ENCODE measurements around the gene CHCHD6. TPM values are rescaled to one million over a fixed set of nuclear protein-coding genes. Genes with fewer than 3 reads are reported as not detected.

The CHCHD6 gene
- total RNA-seq, 1 donor from 2014 or later, result 31.0 TPM

DNA sequence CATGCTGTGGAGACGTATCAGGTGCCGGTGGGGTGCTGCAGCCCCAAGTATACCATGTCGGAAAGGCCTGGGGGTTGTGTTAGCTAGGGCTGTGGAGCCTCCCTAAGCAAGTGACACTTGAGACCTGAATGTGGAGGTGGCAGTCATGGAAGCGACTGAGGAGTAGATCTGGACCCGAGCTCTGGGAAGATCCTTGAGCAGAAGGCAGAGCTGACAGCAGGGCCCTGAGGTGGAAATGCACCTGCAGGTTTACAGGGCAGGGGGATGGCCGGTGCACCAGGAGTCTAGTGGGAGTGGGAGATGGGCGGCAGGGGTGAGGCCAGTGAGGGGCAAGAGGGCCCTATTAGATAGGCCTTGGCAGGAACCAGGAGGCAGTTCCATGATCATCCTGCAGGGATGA, 187.1 kb downstream of the CHCHD6 start:
- no peaks in the 10 kb centered on the region for H3K9me3 Mint-ChIP-seq
- H3K4me3 Mint-ChIP-seq, result no peak overlapping the region
- peaks cover 9% of the 10 kb centered on the region for H3K27me3 Mint-ChIP-seq (ENCODE audit: low read depth)
- H3K27ac Mint-ChIP-seq, result no peak overlapping the region
- H3K4me1 Mint-ChIP-seq, result peaks cover 12% of the 10 kb centered on the region
- H3K36me3 Mint-ChIP-seq, result no peaks in the 10 kb centered on the region
- DNase-seq (ENCODE audit: low spot score in 2 of 2, unreplicated experiment in 2 of 2), result no peak
- TF ChIP-seq, protein P1, sequence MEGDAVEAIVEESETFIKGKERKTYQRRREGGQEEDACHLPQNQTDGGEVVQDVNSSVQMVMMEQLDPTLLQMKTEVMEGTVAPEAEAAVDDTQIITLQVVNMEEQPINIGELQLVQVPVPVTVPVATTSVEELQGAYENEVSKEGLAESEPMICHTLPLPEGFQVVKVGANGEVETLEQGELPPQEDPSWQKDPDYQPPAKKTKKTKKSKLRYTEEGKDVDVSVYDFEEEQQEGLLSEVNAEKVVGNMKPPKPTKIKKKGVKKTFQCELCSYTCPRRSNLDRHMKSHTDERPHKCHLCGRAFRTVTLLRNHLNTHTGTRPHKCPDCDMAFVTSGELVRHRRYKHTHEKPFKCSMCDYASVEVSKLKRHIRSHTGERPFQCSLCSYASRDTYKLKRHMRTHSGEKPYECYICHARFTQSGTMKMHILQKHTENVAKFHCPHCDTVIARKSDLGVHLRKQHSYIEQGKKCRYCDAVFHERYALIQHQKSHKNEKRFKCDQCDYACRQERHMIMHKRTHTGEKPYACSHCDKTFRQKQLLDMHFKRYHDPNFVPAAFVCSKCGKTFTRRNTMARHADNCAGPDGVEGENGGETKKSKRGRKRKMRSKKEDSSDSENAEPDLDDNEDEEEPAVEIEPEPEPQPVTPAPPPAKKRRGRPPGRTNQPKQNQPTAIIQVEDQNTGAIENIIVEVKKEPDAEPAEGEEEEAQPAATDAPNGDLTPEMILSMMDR (IDR thresholded peaks at IDR 0.05; ENCODE audit: unreplicated experiment), result no peak

DNA sequence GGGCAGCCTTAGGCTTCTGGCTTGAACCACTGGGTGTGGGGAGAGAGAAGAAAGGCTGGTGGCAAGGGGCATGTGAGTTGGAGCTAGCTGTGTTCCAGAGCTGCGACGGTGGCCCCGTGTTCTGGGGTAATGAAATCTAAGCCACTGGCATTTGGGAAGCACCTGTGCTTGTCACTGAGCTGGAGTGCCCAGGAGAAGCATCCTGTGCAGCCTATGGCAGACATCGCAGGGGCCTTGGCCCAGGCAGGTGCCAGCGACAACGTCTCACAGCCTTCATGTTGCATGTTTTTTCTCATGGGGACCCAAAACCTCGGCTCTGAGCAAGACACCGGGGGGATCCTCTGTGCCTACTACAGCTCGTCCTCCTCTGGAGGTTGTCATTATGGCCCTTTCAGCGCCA, 187.8 kb downstream of the CHCHD6 start:
- DNase-seq (ENCODE audit: low spot score in 2 of 2, unreplicated experiment in 2 of 2), result no peak
- H3K27me3 Mint-ChIP-seq (ENCODE audit: low read depth), result peaks cover 6% of the 10 kb centered on the region
- TF ChIP-seq, protein P1 (IDR thresholded peaks at IDR 0.05; ENCODE audit: unreplicated experiment), result no peak
- H3K4me1 Mint-ChIP-seq, result peaks cover 13% of the 10 kb centered on the region
- H3K36me3 Mint-ChIP-seq, result no peaks in the 10 kb centered on the region
- H3K9me3 Mint-ChIP-seq, result no peaks in the 10 kb centered on the region
- H3K27ac Mint-ChIP-seq, result no peak overlapping the region
- no peak overlapping the region for H3K4me3 Mint-ChIP-seq

DNA sequence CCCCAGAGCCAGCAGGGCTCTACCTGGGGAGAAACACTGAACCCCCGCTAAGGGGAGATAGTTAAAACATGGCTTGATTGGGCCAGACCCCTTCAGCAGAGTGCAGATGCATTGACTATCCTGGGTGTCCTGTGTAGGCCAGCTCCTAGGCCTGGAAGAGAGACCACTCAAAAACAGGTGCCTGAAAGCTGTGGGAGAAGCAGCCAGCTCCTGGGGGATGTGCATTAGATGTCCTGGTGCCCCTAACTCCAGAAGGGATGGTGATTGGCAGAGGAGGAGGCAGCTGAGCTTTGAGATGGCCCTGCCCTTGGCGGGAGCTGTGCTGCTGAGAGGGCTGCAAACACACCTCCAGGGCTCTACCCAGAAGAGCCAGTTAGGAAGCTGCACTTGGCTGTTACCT, 189.6 kb downstream of the CHCHD6 start:
- Mint-ChIP-seq H3K9me3 (no peaks in the 10 kb centered on the region), H3K27me3 (ENCODE audit: low read depth) (peaks cover 6% of the 10 kb centered on the region), H3K4me3 (no peak overlapping the region), H3K36me3 (no peaks in the 10 kb centered on the region), H3K4me1 (peaks cover 13% of the 10 kb centered on the region), H3K27ac (no peak overlapping the region)
- TF ChIP-seq, protein P1 (IDR thresholded peaks at IDR 0.05; ENCODE audit: unreplicated experiment), result no peak
- DNase-seq (ENCODE audit: low spot score in 2 of 2, unreplicated experiment in 2 of 2), result no peak

DNA sequence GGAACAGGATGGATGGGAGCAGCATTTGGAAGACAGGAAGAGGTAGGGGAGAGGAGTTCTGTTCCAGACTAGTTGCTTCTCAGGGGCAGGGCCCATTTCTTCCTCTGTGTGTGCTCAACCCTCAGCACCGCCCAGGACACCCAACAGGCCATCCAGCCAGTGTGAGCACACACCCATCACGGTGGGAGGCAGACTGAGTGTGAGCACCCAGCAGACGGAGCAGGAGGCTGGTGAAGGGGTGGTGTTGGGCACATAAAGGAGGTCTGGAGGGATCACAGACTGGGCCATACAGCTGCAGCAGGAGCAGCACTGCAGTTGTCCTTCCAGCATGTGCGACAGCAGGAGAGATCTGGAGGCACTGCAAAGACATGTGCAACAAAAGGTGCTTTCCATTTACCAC, 190.4 kb downstream of the CHCHD6 start:
- TF ChIP-seq, protein P1 (IDR thresholded peaks at IDR 0.05; ENCODE audit: unreplicated experiment), result no peak
- DNase-seq (ENCODE audit: low spot score in 2 of 2, unreplicated experiment in 2 of 2), result no peak
- Mint-ChIP-seq H3K27ac (no peak overlapping the region), H3K27me3 (ENCODE audit: low read depth) (peaks cover 6% of the 10 kb centered on the region), H3K9me3 (no peaks in the 10 kb centered on the region), H3K36me3 (no peaks in the 10 kb centered on the region), H3K4me1 (peaks cover 13% of the 10 kb centered on the region), H3K4me3 (no peak overlapping the region)

DNA sequence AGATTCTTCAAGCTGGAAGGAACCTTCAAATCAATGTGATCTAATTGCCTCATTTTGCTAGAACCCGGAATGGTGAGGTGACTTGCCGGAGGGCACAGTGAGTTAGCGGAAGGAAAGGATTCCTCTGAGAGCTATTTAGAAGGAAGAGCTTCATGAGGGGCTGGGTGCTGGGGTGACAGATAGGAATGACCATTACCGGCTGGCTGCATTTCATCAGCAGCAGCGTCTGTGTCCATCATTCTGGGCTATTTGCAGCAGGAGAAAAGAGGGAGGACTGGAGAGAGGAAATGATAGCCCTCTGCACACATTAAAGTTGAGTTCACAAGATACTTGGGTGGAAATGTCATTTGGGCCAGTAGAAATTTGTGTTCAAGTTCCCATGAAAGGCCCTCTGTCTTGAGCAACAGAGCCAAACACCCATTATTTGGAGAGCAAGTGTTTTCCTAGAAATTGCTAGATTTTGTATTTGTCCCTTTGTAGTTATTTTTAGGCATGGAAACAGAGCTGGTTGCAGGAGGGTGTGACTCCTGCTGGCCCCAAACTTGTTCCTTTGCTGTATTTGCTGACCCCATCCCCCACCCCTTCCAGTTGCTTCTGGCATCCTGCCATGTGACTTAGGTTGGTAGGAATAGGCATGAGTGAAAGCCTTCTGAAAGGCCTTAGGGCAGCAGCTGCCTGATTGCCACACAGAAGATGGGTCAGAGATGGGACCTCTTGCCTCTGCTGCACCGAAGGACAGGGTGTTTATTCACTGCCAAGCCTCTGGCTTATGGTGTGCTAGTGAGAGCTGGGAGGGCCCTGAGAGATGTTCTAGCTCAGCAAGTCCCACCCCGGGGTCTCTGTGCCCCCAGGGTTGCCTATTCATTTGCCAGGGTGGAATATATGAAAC, 191.4 kb downstream of the CHCHD6 start:
- DNase-seq (ENCODE audit: low spot score in 2 of 2, unreplicated experiment in 2 of 2), result no peak
- Mint-ChIP-seq H3K9me3 (no peaks in the 10 kb centered on the region), H3K36me3 (peaks cover 1% of the 10 kb centered on the region), H3K27me3 (ENCODE audit: low read depth) (peaks cover 6% of the 10 kb centered on the region), H3K4me1 (peaks cover 13% of the 10 kb centered on the region), H3K27ac (no peak overlapping the region), H3K4me3 (no peak overlapping the region)
- TF ChIP-seq, protein P1 (IDR thresholded peaks at IDR 0.05; ENCODE audit: unreplicated experiment), result no peak
